HUES6 (cell line): ENCODE results near the gene PTPRU.

Experiments used
- H3K27ac ChIP-seq: 2 replicates; pipeline ENCODE4 v1.7.0; 2013; ENCODE audit warnings: low read depth, mild to moderate bottlenecking, low read length, inconsistent platforms
- H3K27me3 ChIP-seq: 2 replicates; pipeline ENCODE4 v1.6.1; 2013; ENCODE audit warnings: low read length; ENCODE audit not compliant: control insufficient read depth, insufficient read depth
- H3K36me3 ChIP-seq: 2 replicates; pipeline ENCODE4 v1.6.1; 2013; ENCODE audit warnings: low read length; ENCODE audit not compliant: control insufficient read depth, insufficient read depth
- H3K4me1 ChIP-seq: 2 replicates; pipeline ENCODE4 v1.6.1; 2013; ENCODE audit warnings: low read length; ENCODE audit not compliant: control insufficient read depth, insufficient read depth
- H3K4me3 ChIP-seq: 2 replicates; pipeline ENCODE4 v1.5.1; 2013; ENCODE audit warnings: low read depth, low read length
- H3K9ac ChIP-seq: one replicate; pipeline ENCODE4 v1.6.1; 2013; ENCODE audit warnings: mild to moderate bottlenecking, low read length
- H3K9me3 ChIP-seq: 2 replicates; pipeline ENCODE4 v1.6.1; 2013; ENCODE audit warnings: low read depth, low read length; ENCODE audit not compliant: control insufficient read depth, insufficient read depth

The PTPRU gene

DNA sequence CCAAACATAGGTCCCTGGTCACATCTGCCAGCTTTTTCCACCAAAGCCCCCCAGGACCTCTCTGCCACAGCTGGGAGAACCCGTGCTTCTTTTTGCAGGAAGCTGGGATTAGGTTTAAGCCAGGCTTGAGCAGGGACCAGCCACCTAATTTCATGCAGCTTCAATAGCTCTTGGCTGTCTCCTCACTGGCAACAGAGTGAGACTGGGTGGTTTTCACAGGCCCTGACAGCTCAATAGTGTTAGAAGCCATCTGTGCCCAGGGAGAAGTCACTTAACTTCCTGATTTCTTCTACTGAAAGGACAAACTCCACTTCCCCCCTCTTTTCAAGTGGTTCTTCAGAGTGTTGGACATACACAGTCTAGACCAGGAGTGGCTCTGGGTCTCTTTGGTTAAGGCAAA, 34.3 kb upstream of the PTPRU start:
- no peaks in the 10 kb centered on the region for H3K27me3 ChIP-seq
- H3K36me3 ChIP-seq = peaks cover 68% of the 10 kb centered on the region
- peak overlapping the region; percentile 25 for H3K9ac ChIP-seq
- H3K4me1 ChIP-seq = peaks cover 10% of the 10 kb centered on the region
- H3K4me3 ChIP-seq = no peak overlapping the region
- no peaks in the 10 kb centered on the region for H3K9me3 ChIP-seq
- peak overlapping the region; percentile 28; the same call in 1 of the 2 replicates for H3K27ac ChIP-seq

DNA sequence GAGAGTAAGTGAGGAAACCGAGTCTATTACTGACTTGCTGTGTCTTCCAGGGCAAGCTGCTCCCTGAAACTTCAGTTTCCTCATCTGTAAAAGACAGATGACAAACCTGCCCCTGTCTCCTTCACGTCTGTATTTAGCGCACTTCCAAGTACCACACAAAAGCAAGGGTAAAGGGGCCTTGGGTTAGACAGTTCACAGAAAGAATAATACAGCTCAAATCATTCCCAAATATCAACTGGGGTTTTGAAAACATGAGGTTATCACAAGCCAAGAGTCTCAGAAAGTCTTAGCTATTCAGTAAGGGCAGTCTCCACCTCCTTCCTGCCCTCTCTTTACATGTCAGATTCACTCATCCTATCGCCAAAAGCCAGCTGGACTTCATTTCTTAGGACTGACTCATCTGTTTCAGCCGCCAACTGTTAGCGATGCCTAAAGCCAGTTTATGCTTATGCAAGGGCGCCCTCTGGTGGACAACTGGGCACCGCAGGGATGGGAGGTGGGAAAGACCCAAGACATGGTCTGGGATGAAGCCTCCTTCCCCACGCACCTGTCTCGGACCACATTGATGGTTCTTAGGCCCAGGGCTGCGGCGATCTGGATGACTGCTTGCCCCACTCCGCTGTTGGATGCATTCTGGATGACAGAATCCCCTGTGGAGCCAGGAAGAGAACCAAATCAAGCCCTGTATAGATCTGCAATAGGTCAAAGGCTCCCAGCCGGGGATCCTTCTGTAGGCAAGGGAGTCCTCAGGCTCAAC, 33.6 kb upstream of the PTPRU start:
- Histone ChIP-seq H3K27me3 (no peaks in the 10 kb centered on the region), H3K4me3 (no peak overlapping the region), H3K4me1 (peaks cover 7% of the 10 kb centered on the region), H3K9ac (peak overlapping the region; percentile 25), H3K27ac (peak overlapping the region; percentile 28; the same call in 1 of the 2 replicates), H3K36me3 (peaks cover 66% of the 10 kb centered on the region), H3K9me3 (no peaks in the 10 kb centered on the region)

- H3K27ac ChIP-seq = no peak overlapping the region
- no peaks in the 10 kb centered on the region for H3K9me3 ChIP-seq
- no peak overlapping the region for H3K4me3 ChIP-seq
- peaks cover 59% of the 10 kb centered on the region for H3K36me3 ChIP-seq
- H3K27me3 ChIP-seq = no peaks in the 10 kb centered on the region
- H3K9ac ChIP-seq = no peak overlapping the region
- H3K4me1 ChIP-seq = no peaks in the 10 kb centered on the region
These were observed 27.9 kb upstream of the PTPRU start for GRCh38 chr1:29208442-29208841.

DNA sequence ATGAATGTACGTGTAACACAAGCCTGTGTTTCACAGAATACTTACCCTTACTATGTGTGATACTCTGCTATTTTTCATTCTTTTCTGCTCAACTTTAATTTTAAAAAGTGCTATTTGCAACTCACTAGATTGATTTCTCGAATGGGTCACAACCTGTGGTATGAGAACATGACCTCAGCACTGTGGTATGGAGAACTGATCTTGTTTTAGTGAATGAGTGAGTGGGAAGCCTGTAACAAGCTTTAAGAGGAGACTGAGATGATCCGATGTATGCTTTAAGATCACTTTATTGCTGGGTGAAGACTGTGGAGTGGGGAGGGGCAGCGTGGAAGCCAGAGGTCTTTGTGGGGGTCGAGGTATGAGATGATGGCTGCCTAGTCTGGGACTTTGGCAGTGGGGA, 27.1 kb upstream of the PTPRU start:
- H3K9me3 ChIP-seq = no peaks in the 10 kb centered on the region
- no peak overlapping the region for H3K9ac ChIP-seq
- H3K27me3 ChIP-seq = no peaks in the 10 kb centered on the region
- no peak overlapping the region for H3K4me3 ChIP-seq
- no peak overlapping the region for H3K27ac ChIP-seq
- H3K4me1 ChIP-seq = no peaks in the 10 kb centered on the region
- H3K36me3 ChIP-seq = peaks cover 59% of the 10 kb centered on the region

GRCh38 chr1:29210278-29211085, 25.8 kb upstream of the PTPRU start:
- Histone ChIP-seq H3K4me1 (no peaks in the 10 kb centered on the region), H3K27ac (no peak overlapping the region), H3K4me3 (no peak overlapping the region), H3K9me3 (no peaks in the 10 kb centered on the region), H3K27me3 (no peaks in the 10 kb centered on the region), H3K36me3 (peaks cover 65% of the 10 kb centered on the region), H3K9ac (no peak overlapping the region)

DNA sequence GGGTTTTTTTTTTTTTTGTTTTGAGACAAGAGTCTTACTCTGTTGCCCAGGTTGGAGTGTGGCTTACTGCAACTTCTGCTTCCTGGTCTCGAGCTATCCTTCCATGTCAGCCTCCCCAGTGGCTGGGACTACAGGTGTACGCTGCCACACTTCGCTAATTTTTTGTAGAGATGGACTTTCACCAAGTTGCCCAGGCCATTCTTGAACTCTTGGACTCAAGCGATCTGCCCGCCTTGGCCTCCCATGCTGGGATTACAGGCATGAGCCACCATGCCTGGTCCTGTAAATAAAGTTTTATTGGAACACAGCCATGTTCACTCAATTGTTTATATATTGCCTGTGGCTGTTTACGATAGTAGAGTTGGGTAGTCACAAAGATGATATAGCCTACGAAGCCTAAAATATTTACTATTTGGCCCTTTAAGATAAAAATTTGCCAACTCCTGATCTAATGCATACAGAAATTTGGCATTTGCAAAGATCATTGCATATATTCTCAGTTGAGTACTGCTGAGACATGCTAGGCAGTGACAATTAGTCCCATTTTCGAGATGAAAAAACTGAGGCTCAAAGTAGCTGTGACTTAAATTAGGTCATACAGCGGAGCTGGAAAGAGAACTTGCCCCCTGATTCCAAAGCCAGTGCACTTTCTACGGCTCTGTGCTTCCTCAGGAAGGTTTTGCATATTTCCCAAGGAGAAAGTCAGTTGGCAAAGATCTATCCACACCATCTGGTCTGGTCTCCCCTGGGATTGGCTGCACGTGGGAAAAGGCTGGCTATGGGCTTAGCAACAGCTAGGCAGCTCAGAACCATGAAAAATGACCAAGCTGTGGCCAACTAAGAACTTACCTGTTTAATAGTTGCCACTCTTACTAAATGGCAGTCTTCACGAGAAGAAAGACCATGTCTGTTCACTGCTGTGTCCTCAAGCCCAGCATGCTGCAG, 25.0 kb upstream of the PTPRU start:
- Histone ChIP-seq H3K9me3 (no peaks in the 10 kb centered on the region), H3K9ac (no peak overlapping the region), H3K36me3 (peaks cover 65% of the 10 kb centered on the region), H3K27me3 (no peaks in the 10 kb centered on the region), H3K27ac (no peak overlapping the region), H3K4me3 (no peak overlapping the region), H3K4me1 (no peaks in the 10 kb centered on the region; the same call in 1 of the 2 replicates)

DNA sequence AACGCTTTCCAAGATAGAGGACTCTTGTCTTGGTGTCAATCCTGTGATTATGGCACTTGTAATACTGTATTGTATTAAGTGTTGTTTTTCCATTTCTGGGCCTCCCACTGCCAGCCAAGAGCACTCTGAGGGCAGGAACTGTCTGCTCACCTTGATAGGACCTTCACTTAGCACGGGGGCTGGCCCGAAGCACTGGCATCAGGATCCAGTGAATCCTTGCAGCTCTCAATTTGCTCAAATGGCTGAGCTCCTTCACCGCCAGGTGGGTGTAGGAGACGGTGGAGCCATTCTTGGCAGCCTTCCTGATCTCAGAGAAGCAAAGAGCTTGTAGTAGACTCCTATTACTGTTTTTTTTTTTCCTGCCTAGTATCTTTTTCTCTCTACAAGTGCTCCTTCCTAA, 23.3 kb upstream of the PTPRU start:
- no peaks in the 10 kb centered on the region for H3K9me3 ChIP-seq
- no peak overlapping the region for H3K4me3 ChIP-seq
- H3K4me1 ChIP-seq = no peaks in the 10 kb centered on the region; the same call in 1 of the 2 replicates
- H3K36me3 ChIP-seq = peaks cover 64% of the 10 kb centered on the region
- H3K27ac ChIP-seq = no peak overlapping the region
- no peak overlapping the region for H3K9ac ChIP-seq
- no peaks in the 10 kb centered on the region for H3K27me3 ChIP-seq

DNA sequence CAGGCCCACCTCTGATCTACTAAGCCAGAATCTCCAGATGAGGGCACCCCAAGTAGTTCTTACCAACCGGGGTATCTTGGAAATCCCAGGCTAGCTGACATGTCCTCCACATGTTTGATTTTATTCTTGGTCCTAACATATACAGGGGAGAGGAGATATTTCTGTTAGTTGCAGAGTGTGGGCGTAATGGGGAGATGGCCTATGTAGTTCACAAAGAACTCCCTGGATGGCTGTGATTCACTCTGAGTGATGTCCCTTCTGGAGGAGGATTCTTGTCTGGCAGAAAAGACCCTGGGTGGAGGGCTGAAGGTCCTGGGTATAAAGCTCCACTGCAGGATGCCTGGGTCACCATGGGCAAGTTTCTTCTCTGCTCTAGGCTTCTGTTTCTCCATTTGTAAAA, 18.7 kb upstream of the PTPRU start:
- H3K9ac ChIP-seq = no peak overlapping the region
- H3K4me1 ChIP-seq = peaks cover 5% of the 10 kb centered on the region
- peaks cover 56% of the 10 kb centered on the region for H3K36me3 ChIP-seq
- no peak overlapping the region for H3K27ac ChIP-seq
- no peaks in the 10 kb centered on the region for H3K9me3 ChIP-seq
- H3K27me3 ChIP-seq = no peaks in the 10 kb centered on the region
- H3K4me3 ChIP-seq = no peak overlapping the region

DNA sequence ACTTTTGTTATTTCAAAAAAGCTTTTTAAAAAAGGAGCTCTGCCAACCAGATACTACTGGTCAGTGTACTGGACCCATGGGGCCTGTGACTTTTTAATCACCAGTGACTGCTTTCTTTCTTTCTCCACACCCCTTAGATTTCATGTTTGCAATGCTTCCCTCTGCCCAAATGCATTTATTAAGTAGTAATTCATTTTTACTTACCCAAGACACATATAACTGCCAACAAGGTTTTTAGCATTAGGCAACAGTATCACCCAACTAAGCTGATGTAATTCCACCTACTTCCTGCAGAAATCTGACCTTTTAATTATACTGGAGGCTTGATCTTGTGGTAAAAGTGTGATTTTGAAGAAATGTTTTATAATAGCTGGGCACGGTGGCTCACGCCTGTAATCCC, 18.1 kb upstream of the PTPRU start:
- Histone ChIP-seq H3K27ac (no peak overlapping the region), H3K36me3 (peaks cover 51% of the 10 kb centered on the region), H3K9me3 (no peaks in the 10 kb centered on the region), H3K9ac (no peak overlapping the region), H3K4me3 (no peak overlapping the region), H3K27me3 (no peaks in the 10 kb centered on the region), H3K4me1 (peaks cover 5% of the 10 kb centered on the region)

DNA sequence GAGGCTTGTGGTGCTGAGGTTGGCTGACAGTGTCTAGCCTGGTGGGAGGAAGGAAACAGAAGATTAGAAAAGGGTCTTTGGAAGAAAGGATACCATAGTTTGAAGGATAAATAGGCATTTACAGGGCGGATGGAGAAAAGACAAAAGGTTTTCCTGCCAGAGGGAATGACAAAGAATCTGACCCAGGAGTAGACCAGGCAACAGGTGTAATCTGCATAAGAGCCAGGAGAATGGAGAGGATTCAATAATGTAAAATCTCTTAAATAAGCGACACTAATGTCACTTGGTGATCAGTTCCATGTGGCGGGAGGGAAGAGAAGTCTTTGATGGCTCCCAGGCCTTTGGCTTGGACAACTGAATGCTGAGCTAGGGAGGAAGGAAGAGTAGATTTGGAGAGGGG, 15.0 kb upstream of the PTPRU start:
- Histone ChIP-seq H3K9ac (no peak overlapping the region), H3K4me3 (no peak overlapping the region), H3K9me3 (no peaks in the 10 kb centered on the region), H3K4me1 (peaks cover 5% of the 10 kb centered on the region), H3K27ac (no peak overlapping the region), H3K36me3 (peaks cover 41% of the 10 kb centered on the region), H3K27me3 (no peaks in the 10 kb centered on the region)
